IMR-90 (cell line): ENCODE measurements around the gene PLEK. TPM values are rescaled to one million over a fixed set of nuclear protein-coding genes. Genes with fewer than 3 reads are reported as not detected.
"Not testable (repeated sequence)": the region's sequence is repeated elsewhere in the genome, so short reads cannot be mapped to it uniquely, and the experiment has no call there.

Source experiments
- ATAC-seq: fragments of 200-7000 bp; cut with Tn5 transposase; 2 replicates; pipeline ENCODE4 v1.9.1; 2020; ENCODE audit warnings: low read depth, mild to moderate bottlenecking, moderate library complexity
- BruUV-seq: library from RNA; stranded (reverse); fragments of 400-500 nt; replicated peaks from 2 replicates; lab custom pipeline; 2021; lab: Mats Ljungman, UMichigan
- CTCF ChIA-PET: fragments of 300-600 bp; formaldehyde crosslinking; extraction: SDS; loops from one replicate; lab custom pipeline; 2021; ENCODE audit warnings: antibody characterized with exemption; lab: Yijun Ruan, JAX
- POLR2A ChIA-PET: fragments of 300-600 bp; sonication (Branson Sonifier 250); formaldehyde crosslinking; loops from one replicate; lab custom pipeline; 2022; ENCODE audit warnings: antibody characterized with exemption; ENCODE audit not compliant: unreplicated experiment; lab: Charles Lee
- DNase-seq: peaks from one replicate; pipeline ENCODE4 v3.0.0; 2013
- H2AFZ ChIP-seq: replicated peaks from 2 replicates; pipeline ENCODE3; 2013; ENCODE audit warnings: low read length, mild to moderate bottlenecking; ENCODE audit not compliant: poor library complexity
- H2AK5ac ChIP-seq: 2 replicates; pipeline ENCODE4 v1.6.1; 2013; ENCODE audit warnings: low read depth, low read length, inconsistent platforms
- H2AK9ac ChIP-seq: replicated peaks from 2 replicates; pipeline ENCODE3; 2013; ENCODE audit warnings: mild to moderate bottlenecking, low read depth, low read length, moderate library complexity; ENCODE audit not compliant: poor library complexity
- H2BK120ac ChIP-seq: 2 replicates; pipeline ENCODE4 v1.6.1; 2013; ENCODE audit warnings: low read depth, low read length, inconsistent platforms
- H2BK15ac ChIP-seq: 3 replicates; pipeline ENCODE4 v1.6.1; 2013; ENCODE audit warnings: low read depth, low read length, inconsistent platforms
- H2BK20ac ChIP-seq: 2 replicates; pipeline ENCODE4 v1.6.1; 2013; ENCODE audit warnings: low read depth, mild to moderate bottlenecking, inconsistent platforms, low read length, moderate library complexity
- H2BK5ac ChIP-seq: 2 replicates; pipeline ENCODE4 v1.6.1; 2013; ENCODE audit warnings: mild to moderate bottlenecking, low read depth, low read length, inconsistent platforms; ENCODE audit not compliant: poor library complexity, severe bottlenecking
- H3K14ac ChIP-seq: replicated peaks from 2 replicates; pipeline ENCODE4 v1.6.1; 2013; ENCODE audit warnings: low read depth, low read length, inconsistent platforms
- H3K18ac ChIP-seq: 2 replicates; pipeline ENCODE4 v1.6.1; 2013; ENCODE audit warnings: low read depth, low read length, control low read depth
- H3K23ac ChIP-seq: 2 replicates; pipeline ENCODE4 v1.6.1; 2013; ENCODE audit warnings: low read depth, low read length, inconsistent platforms
- H3K27ac ChIP-seq: 2 replicates; pipeline ENCODE4 v1.5.1; 2013; ENCODE audit warnings: mild to moderate bottlenecking, control low read depth, low read length; ENCODE audit not compliant: insufficient read depth
- H3K27me3 ChIP-seq: 2 replicates; pipeline ENCODE4 v1.6.1; 2013; ENCODE audit warnings: low read length; ENCODE audit not compliant: control insufficient read depth, insufficient read depth
- H3K36me3 ChIP-seq: 2 replicates; pipeline ENCODE4 v1.6.1; 2013; ENCODE audit warnings: low read length, mixed read lengths; ENCODE audit not compliant: control insufficient read depth, insufficient read depth
- H3K4ac ChIP-seq: 2 replicates; pipeline ENCODE4 v1.6.1; 2013; ENCODE audit warnings: low read depth, low read length, inconsistent platforms
- H3K4me1 ChIP-seq: 2 replicates; pipeline ENCODE4 v1.6.1; 2013; ENCODE audit warnings: low read length, mixed read lengths; ENCODE audit not compliant: control insufficient read depth, insufficient read depth
- H3K4me2 ChIP-seq: 2 replicates; pipeline ENCODE4 v1.6.1; 2013; ENCODE audit warnings: low read depth, mild to moderate bottlenecking, control low read depth, low read length, moderate library complexity
- H3K4me3 ChIP-seq: 2 replicates; pipeline ENCODE4 v1.5.1; 2013; ENCODE audit warnings: low read depth, mild to moderate bottlenecking, control low read depth, low read length, moderate library complexity; ENCODE audit not compliant: insufficient read depth
- H3K56ac ChIP-seq: 2 replicates; pipeline ENCODE4 v1.6.1; 2013; ENCODE audit warnings: low read length, inconsistent platforms; ENCODE audit not compliant: insufficient read depth; ENCODE audit errors: extremely low read depth
- H3K79me1 ChIP-seq, 2 experiments: 2 replicates each; pipeline ENCODE4 v1.6.1; 2013; ENCODE audit warnings: low read length in 2 of 2, inconsistent platforms in 1 of 2, low read depth in 1 of 2
- H3K9ac ChIP-seq: 2 replicates; pipeline ENCODE4 v1.6.1; 2013; ENCODE audit warnings: low read depth, low read length, control low read depth
- H3K9me1 ChIP-seq: 2 replicates; pipeline ENCODE4 v1.6.1; 2013; ENCODE audit warnings: low read length, inconsistent platforms; ENCODE audit not compliant: insufficient read depth
- H3K9me3 ChIP-seq: 2 replicates; pipeline ENCODE4 v1.6.1; 2013; ENCODE audit warnings: low read length; ENCODE audit not compliant: control insufficient read depth, insufficient read depth
- H4K20me1 ChIP-seq: 2 replicates; pipeline ENCODE4 v1.6.1; 2013; ENCODE audit warnings: low read length, inconsistent platforms; ENCODE audit not compliant: insufficient read depth
- H4K5ac ChIP-seq: 2 replicates; pipeline ENCODE4 v1.6.1; 2013; ENCODE audit warnings: mild to moderate bottlenecking, low read depth, low read length, control low read depth
- H4K8ac ChIP-seq, 2 experiments: 2 replicates each; pipeline ENCODE4 v1.6.1; 2013; ENCODE audit warnings: low read depth in 2 of 2, low read length in 2 of 2, control low read depth in 1 of 2, inconsistent platforms in 1 of 2
- H4K91ac ChIP-seq: 2 replicates; pipeline ENCODE4 v1.6.1; 2013; ENCODE audit warnings: low read depth, low read length, inconsistent platforms; ENCODE audit not compliant: insufficient read depth
- BHLHE40 ChIP-seq: fragments of 150-350 bp; IDR thresholded peaks from 2 replicates; pipeline ENCODE4 v1.6.1; 2016; ENCODE audit warnings: mild to moderate bottlenecking, low read depth, low read length
- CEBPB ChIP-seq: IDR thresholded peaks from 2 replicates; pipeline ENCODE4 v1.6.1; 2012; ENCODE audit warnings: low read depth, low read length, improper control_type of control experiment
- MAZ ChIP-seq: IDR thresholded peaks from 2 replicates; pipeline ENCODE4 v1.6.1; 2012; ENCODE audit warnings: low read depth, mild to moderate bottlenecking, low read length, improper control_type of control experiment, moderate library complexity, borderline replicate concordance
- MXI1 ChIP-seq: IDR thresholded peaks from 2 replicates; pipeline ENCODE4 v1.6.1; 2012; ENCODE audit warnings: low read depth, mild to moderate bottlenecking, low read length, moderate library complexity, borderline replicate concordance
- NFE2L2 ChIP-seq: fragments of 150-350 bp; IDR thresholded peaks from 2 replicates; pipeline ENCODE4 v1.6.1; 2016; ENCODE audit warnings: low read depth, mild to moderate bottlenecking, low read length
- POLR2A ChIP-seq: IDR thresholded peaks from 2 replicates; pipeline ENCODE4 v1.6.1; 2012; ENCODE audit warnings: mild to moderate bottlenecking, low read depth, low read length
- RFX5 ChIP-seq: IDR thresholded peaks from 2 replicates; pipeline ENCODE4 v1.8.0; 2012; ENCODE audit warnings: low read depth, mild to moderate bottlenecking, low read length, moderate library complexity
- USF2 ChIP-seq: fragments of 150-350 bp; IDR thresholded peaks from 2 replicates; pipeline ENCODE4 v1.6.1; 2017; ENCODE audit warnings: mild to moderate bottlenecking, antibody characterized with exemption, low read length, low read depth
- WGBS, 2 experiments: methylation state at CpG; one replicate each; pipeline versions ENCODE4 v1.1.5 to v1.1.7; 2013; ENCODE audit warnings: missing lambda C conversion rate in 2 of 2; ENCODE audit not compliant: insufficient read length in 1 of 2; ENCODE audit errors: extremely low coverage in 2 of 2; 5-methylcytosine and 5-hydroxymethylcytosine counted together
- dilution Hi-C: fragments of 300-500 bp; cut with HindIII; formaldehyde crosslinking; loops from one replicate; pipeline ENCODE4 v1.14.3; 2018; ENCODE audit warnings: low sequenced_read_pairs; ENCODE audit not compliant: unreplicated experiment
- in situ Hi-C: fragments of 300-500 bp; cut with MboI; formaldehyde crosslinking; loops from 3 replicates; pipeline ENCODE4 v1.14.3; 2019; ENCODE audit warnings: low sequenced_read_pairs, inconsistent platforms, mixed read lengths
- intact Hi-C: fragments of 100-400 bp; cut with micrococcal nuclease; formaldehyde crosslinking; loops from 2 replicates; pipeline ENCODE4 v1.10.0; 2022
- polyA plus RNA-seq, 3 experiments: library from polyadenylated mRNA; depleted of rRNA; stranded (reverse); fragments of >200 nt; gene quantifications; 2 replicates each; pipeline ENCODE4 v1.2.3, GENCODE V29; 2012; ENCODE audit warnings: low replicate concordance in 1 of 3
- total RNA-seq: library from RNA; depleted of rRNA; stranded (reverse); fragments of >200 nt; gene quantifications from 2 replicates; pipeline ENCODE4 v1.2.3, GENCODE V29; 2012

Gene PLEK
- total and polyA plus RNA-seq, 2 of the 4 experiments (the other 2 are of a cell fraction), result under 0.01 TPM; not detected in 1

- no peak for DNase-seq
- BruUV-seq, result no TSS peak
These were observed 12.2 kb downstream of the PLEK start for GRCh38 chr2:68377137-68377780.

GRCh38 chr2:68378779-68379178 lies 13.7 kb downstream of the PLEK start:
- in situ Hi-C loops, H2BK20ac ChIP-seq, BruUV-seq, intact Hi-C loops, H3K9me3 ChIP-seq, DNase-seq, H3K4me2 ChIP-seq, H3K9ac ChIP-seq, H4K91ac ChIP-seq, POLR2A ChIA-PET, H2AK9ac ChIP-seq, ATAC-seq, H3K23ac ChIP-seq, H2BK120ac ChIP-seq, H2AFZ ChIP-seq, H2BK5ac ChIP-seq, H3K18ac ChIP-seq, H3K27ac ChIP-seq, H3K56ac ChIP-seq, H3K4ac ChIP-seq, H2BK15ac ChIP-seq, H2AK5ac ChIP-seq, H3K79me1 ChIP-seq, H4K20me1 ChIP-seq, H4K5ac ChIP-seq, H3K4me1 ChIP-seq, H3K9me1 ChIP-seq, dilution Hi-C loops, H4K8ac ChIP-seq, H3K14ac ChIP-seq, H3K4me3 ChIP-seq, H3K36me3 ChIP-seq: not testable (repeated sequence)
- CTCF ChIA-PET, result interaction anchor here (0.7 kb wide), 1 partner anchor 20 kb away, joined by 3 read pairs; no protein-coding TSS in a partner anchor
- H3K27me3 ChIP-seq, result peaks cover 51% of the 10 kb centered on the region
- no CpG with 5 or more reads among the region's 6 CpGs for WGBS, 2 experiments

More at GRCh38 chr2:68377137-68377780, 12.2 kb downstream of the PLEK start:
- Histone ChIP-seq H3K23ac (no peak overlapping the region), H3K9me1 (no peaks in the 10 kb centered on the region), H4K91ac (no peak overlapping the region), H2BK15ac (no peak overlapping the region), H3K4ac (no peak overlapping the region), H3K79me1 (no peaks in the 10 kb centered on the region), H2BK5ac (no peak overlapping the region), H3K56ac (no peak overlapping the region), H2AFZ (no peak overlapping the region), H3K9me3 (peaks cover 6% of the 10 kb centered on the region; the same call in 1 of the 2 replicates), H3K4me3 (no peak overlapping the region), H3K27me3 (peaks cover 43% of the 10 kb centered on the region), H2BK20ac (no peak overlapping the region), H3K9ac (no peak overlapping the region), H3K27ac (no peak overlapping the region), H3K36me3 (no peaks in the 10 kb centered on the region), H2AK5ac (no peak overlapping the region), H4K5ac (no peak overlapping the region), H2BK120ac (no peak overlapping the region), H3K18ac (no peak overlapping the region), H3K14ac (no peak overlapping the region), H2AK9ac (no peak overlapping the region), H4K8ac (no peak overlapping the region), H4K20me1 (no peaks in the 10 kb centered on the region), H3K4me2 (no peak overlapping the region), H3K4me1 (no peaks in the 10 kb centered on the region)
- ATAC-seq, result no peak
- ChIA-PET CTCF (no interaction called here), POLR2A (no interaction called here)
- intact Hi-C loops (loop anchor here (2.0 kb wide), 1 partner anchor 26 kb away; no protein-coding TSS in a partner anchor), in situ Hi-C loops (no loop called here), dilution Hi-C loops (no loop called here)
- WGBS, 2 experiments, result no CpG with 5 or more reads among the region's 3 CpGs
- TF ChIP-seq NFE2L2 (no peak), MXI1 (no peak), BHLHE40 (no peak), RFX5 (no peak), USF2 (no peak), POLR2A (no peak), CEBPB (no peak), MAZ (no peak)
